GM19238 (cell line): ENCODE data around the gene LYPD6.
"Not testable (repeated sequence)": the region's sequence is repeated elsewhere in the genome, so short reads cannot be mapped to it uniquely, and the experiment has no call there.

Experiments used
- DNase-seq: peaks from one replicate; pipeline ENCODE4 v3.0.0; 2011; ENCODE audit warnings: low spot score; ENCODE audit not compliant: insufficient read length

Gene LYPD6

GRCh38 chr2:149506808-149507207, 176.4 kb downstream of the LYPD6 start:
- not testable (repeated sequence) for DNase-seq

GRCh38 chr2:149507974-149508373, 177.6 kb downstream of the LYPD6 start:
- DNase-seq, result no peak

GRCh38 chr2:149513461-149513860, 183.1 kb downstream of the LYPD6 start:
- no peak for DNase-seq
